Measurements from ENCODE around the gene SORCS1.

DNA sequence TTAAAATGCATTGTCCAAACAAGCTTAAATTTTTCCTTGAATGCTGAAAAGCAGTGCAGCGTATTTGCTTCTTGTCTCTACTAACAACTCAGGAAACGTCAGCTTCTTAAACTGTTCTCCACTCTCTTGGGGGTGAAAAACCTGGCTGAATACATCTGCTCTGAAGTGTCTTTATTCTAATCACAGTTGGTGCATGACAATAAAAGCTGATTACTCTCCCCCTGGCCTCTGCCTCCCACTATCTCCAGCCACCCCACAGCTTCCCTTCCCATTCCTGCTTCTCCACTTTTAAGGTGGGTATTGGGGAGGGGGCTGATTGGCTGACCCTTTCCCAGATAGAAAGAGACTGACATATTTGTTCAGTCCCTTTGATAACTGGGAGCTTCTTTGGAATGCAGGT lies 456.0 kb downstream of the SORCS1 start:
- TF ChIP-seq, protein P1, sequence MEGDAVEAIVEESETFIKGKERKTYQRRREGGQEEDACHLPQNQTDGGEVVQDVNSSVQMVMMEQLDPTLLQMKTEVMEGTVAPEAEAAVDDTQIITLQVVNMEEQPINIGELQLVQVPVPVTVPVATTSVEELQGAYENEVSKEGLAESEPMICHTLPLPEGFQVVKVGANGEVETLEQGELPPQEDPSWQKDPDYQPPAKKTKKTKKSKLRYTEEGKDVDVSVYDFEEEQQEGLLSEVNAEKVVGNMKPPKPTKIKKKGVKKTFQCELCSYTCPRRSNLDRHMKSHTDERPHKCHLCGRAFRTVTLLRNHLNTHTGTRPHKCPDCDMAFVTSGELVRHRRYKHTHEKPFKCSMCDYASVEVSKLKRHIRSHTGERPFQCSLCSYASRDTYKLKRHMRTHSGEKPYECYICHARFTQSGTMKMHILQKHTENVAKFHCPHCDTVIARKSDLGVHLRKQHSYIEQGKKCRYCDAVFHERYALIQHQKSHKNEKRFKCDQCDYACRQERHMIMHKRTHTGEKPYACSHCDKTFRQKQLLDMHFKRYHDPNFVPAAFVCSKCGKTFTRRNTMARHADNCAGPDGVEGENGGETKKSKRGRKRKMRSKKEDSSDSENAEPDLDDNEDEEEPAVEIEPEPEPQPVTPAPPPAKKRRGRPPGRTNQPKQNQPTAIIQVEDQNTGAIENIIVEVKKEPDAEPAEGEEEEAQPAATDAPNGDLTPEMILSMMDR (IDR thresholded peaks at IDR 0.05), result no peak
- TF ChIP-seq POLR2A (IDR thresholded peaks at IDR 0.05), result no peak
